ENCODE data around the gene RBM33. TPM values are rescaled to one million over a fixed set of nuclear protein-coding genes. Genes with fewer than 3 reads are reported as not detected.

The RBM33 gene
- total and polyA plus RNA-seq, 2 of the 13 experiments (the other 11 are each of a cell fraction or from before 2014, with no cell fraction given): 12.4 to 28.9 TPM

GRCh38 chr7:155644178-155644970 is at the start of gene RBM33 (continued):
- peak; percentile 50; the same call in 1 of the 2 replicates for TF ChIP-seq ZNF264 (CRISPR knock-in tag; IDR thresholded peaks at IDR 0.05)
- TF ChIP-seq ZNF232 (CRISPR knock-in tag; IDR thresholded peaks at IDR 0.05; ENCODE audit: borderline replicate concordance): peak; percentile 90; the same call in 1 of the 2 replicates
- no peak for TF ChIP-seq PBX2 (CRISPR knock-in tag; IDR thresholded peaks at IDR 0.05)
- no peak for TF ChIP-seq GTF3A (CRISPR knock-in tag; conservative IDR thresholded peaks at IDR 0.05)
- no peak for TF ChIP-seq ZNF101 (CRISPR knock-in tag; IDR thresholded peaks at IDR 0.05; ENCODE audit: borderline replicate concordance, low read depth)
- TF ChIP-seq ZEB1 (IDR thresholded peaks at IDR 0.05; ENCODE audit: insufficient replicate concordance, low read depth): no peak
- peak; percentile 12; the same call in 1 of the 2 replicates for TF ChIP-seq HNF1B (CRISPR knock-in tag; IDR thresholded peaks at IDR 0.05)
- no peak; the same call in 1 of the 2 replicates for TF ChIP-seq SIN3B (IDR thresholded peaks at IDR 0.05; ENCODE audit: low read length)
- TF ChIP-seq ZFP82 (CRISPR knock-in tag; IDR thresholded peaks at IDR 0.05; ENCODE audit: borderline replicate concordance): no peak; the same call in 1 of the 2 replicates
- TF ChIP-seq KIAA2018 (CRISPR knock-in tag; IDR thresholded peaks at IDR 0.05; ENCODE audit: borderline replicate concordance): no peak
- TF ChIP-seq EEA1 (CRISPR knock-in tag; IDR thresholded peaks at IDR 0.05; ENCODE audit: borderline replicate concordance): 0 out of 2 replicates have a peak, but pooled peaks have one; percentile 53
- TF ChIP-seq GATAD1 (CRISPR knock-in tag; IDR thresholded peaks at IDR 0.05): peak; percentile 83
- TF ChIP-seq ZNF607 (CRISPR knock-in tag; IDR thresholded peaks at IDR 0.05; ENCODE audit: borderline replicate concordance): peak; percentile 35; the same call in 1 of the 2 replicates
- peak; percentile 21; the same call in 1 of the 2 replicates for TF ChIP-seq AHR (CRISPR knock-in tag; IDR thresholded peaks at IDR 0.05)
- no peak for TF ChIP-seq PHF5A (CRISPR knock-in tag; IDR thresholded peaks at IDR 0.05; ENCODE audit: low read depth, unreplicated experiment)
